OCI-LY3 (cell line): ENCODE results near the gene BTBD9.

ENCODE experiments used
- EZH2phosphoT487 ChIP-seq: fragments of 200-600 bp; shearing (Covaris generic); IDR thresholded peaks from 2 replicates; pipeline ENCODE4 v1.6.1; 2018; ENCODE audit warnings: antibody characterized with exemption, mixed run types, low read depth
- TF ChIP-seq, protein P1 (sequence below): fragments of 200-600, 300-600 bp; sonication (generic); IDR thresholded peaks from 2 replicates; pipeline ENCODE4 v1.5.1; 2014; ENCODE audit warnings: antibody characterized with exemption, low read length, low read depth

DNA sequence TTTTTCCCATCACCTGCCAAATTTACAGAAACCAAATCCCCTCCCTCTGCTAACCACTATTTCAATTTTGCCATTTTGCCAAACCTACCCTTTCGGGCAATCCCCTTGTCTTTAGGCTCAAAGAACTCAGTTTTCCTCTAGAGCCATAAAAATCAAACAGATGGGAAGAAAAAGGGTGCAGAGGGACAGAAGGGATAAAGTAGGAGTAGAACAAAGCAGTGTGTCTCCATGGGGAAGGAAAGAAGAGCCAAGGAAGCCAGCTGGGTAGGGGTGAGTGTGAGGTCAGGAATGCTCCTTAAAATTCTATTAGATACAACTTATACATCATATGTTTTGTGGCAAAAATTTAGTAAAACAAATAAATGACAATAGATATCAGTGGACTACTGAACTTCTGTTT, 316.5 kb downstream of the BTBD9 start:
- TF ChIP-seq, protein P1, sequence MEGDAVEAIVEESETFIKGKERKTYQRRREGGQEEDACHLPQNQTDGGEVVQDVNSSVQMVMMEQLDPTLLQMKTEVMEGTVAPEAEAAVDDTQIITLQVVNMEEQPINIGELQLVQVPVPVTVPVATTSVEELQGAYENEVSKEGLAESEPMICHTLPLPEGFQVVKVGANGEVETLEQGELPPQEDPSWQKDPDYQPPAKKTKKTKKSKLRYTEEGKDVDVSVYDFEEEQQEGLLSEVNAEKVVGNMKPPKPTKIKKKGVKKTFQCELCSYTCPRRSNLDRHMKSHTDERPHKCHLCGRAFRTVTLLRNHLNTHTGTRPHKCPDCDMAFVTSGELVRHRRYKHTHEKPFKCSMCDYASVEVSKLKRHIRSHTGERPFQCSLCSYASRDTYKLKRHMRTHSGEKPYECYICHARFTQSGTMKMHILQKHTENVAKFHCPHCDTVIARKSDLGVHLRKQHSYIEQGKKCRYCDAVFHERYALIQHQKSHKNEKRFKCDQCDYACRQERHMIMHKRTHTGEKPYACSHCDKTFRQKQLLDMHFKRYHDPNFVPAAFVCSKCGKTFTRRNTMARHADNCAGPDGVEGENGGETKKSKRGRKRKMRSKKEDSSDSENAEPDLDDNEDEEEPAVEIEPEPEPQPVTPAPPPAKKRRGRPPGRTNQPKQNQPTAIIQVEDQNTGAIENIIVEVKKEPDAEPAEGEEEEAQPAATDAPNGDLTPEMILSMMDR = no peak
- TF ChIP-seq EZH2phosphoT487 = no peak
